WTC11 (cell line): ENCODE data around the gene SIGLEC14.

Experiments
- ARID4B ChIP-seq: sonication (generic); formaldehyde crosslinking; IDR thresholded peaks from 2 replicates; pipeline ENCODE4 v1.8.0; 2023; ENCODE audit warnings: missing genetic modification reagents, mild to moderate bottlenecking, borderline replicate concordance
- ATF2 ChIP-seq: sonication (generic); formaldehyde crosslinking; IDR thresholded peaks from 2 replicates; pipeline ENCODE4 v1.8.1; 2022; ENCODE audit warnings: low read depth, missing genetic modification reagents, borderline replicate concordance
- MLX ChIP-seq: sonication (generic); formaldehyde crosslinking; IDR thresholded peaks from 2 replicates; pipeline ENCODE4 v1.8.1; 2023; ENCODE audit warnings: mild to moderate bottlenecking, missing genetic modification reagents, moderate library complexity
- TP53 ChIP-seq: sonication (generic); formaldehyde crosslinking; IDR thresholded peaks from 2 replicates; pipeline ENCODE4 v1.8.1; 2023; ENCODE audit warnings: mild to moderate bottlenecking, missing genetic modification reagents
- ZNF396 ChIP-seq: fragments of 250-450 bp; sonication (Bioruptor Pico); IDR thresholded peaks from 2 replicates; pipeline ENCODE4 v1.8.0; 2021; ENCODE audit warnings: mild to moderate bottlenecking, moderate library complexity, borderline replicate concordance
- TF ChIP-seq, protein P1 (sequence below): fragments of 200-600 bp; IDR thresholded peaks from 2 replicates; pipeline ENCODE4 v1.8.0; 2022; ENCODE audit warnings: antibody characterized with exemption
- TF ChIP-seq, protein P2 (sequence below): sonication (generic); formaldehyde crosslinking; IDR thresholded peaks from 2 replicates; pipeline ENCODE4 v1.8.1; 2023; ENCODE audit warnings: mild to moderate bottlenecking, missing genetic modification reagents, moderate library complexity

DNA sequence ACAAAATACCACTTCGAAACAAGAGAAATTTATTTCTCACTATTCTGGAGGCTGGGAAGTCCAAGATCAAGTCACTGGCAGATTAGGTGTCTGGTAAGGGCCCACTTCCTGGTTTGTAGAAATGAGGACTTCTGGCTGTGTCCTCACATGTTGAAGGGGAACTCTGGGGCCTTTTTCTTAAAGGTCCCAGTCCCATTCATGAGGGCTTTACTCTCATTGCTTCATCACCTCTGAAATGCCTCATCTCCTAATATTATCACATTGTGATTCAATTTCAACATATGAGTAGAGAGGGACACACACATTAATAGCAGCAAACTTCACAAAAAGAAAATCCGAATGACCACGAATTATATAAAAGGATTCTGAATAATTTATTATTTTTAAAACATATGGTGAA, 21.6 kb upstream of the SIGLEC14 start:
- TF ChIP-seq, protein P1, sequence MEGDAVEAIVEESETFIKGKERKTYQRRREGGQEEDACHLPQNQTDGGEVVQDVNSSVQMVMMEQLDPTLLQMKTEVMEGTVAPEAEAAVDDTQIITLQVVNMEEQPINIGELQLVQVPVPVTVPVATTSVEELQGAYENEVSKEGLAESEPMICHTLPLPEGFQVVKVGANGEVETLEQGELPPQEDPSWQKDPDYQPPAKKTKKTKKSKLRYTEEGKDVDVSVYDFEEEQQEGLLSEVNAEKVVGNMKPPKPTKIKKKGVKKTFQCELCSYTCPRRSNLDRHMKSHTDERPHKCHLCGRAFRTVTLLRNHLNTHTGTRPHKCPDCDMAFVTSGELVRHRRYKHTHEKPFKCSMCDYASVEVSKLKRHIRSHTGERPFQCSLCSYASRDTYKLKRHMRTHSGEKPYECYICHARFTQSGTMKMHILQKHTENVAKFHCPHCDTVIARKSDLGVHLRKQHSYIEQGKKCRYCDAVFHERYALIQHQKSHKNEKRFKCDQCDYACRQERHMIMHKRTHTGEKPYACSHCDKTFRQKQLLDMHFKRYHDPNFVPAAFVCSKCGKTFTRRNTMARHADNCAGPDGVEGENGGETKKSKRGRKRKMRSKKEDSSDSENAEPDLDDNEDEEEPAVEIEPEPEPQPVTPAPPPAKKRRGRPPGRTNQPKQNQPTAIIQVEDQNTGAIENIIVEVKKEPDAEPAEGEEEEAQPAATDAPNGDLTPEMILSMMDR = no peak
- TF ChIP-seq ATF2 (CRISPR knock-in tag) (no peak), ZNF396 (CRISPR knock-in tag) (no peak), ARID4B (CRISPR knock-in tag) (no peak), MLX (CRISPR knock-in tag) (no peak), TP53 (CRISPR knock-in tag) (no peak)
- TF ChIP-seq, protein P2, sequence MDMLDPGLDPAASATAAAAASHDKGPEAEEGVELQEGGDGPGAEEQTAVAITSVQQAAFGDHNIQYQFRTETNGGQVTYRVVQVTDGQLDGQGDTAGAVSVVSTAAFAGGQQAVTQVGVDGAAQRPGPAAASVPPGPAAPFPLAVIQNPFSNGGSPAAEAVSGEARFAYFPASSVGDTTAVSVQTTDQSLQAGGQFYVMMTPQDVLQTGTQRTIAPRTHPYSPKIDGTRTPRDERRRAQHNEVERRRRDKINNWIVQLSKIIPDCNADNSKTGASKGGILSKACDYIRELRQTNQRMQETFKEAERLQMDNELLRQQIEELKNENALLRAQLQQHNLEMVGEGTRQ (CRISPR knock-in tag) = no peak
